CD4-positive, alpha-beta T cell (primary cell): Measurements from ENCODE around the gene ASXL1. TPM values are rescaled to one million over a fixed set of nuclear protein-coding genes. Genes with fewer than 3 reads are reported as not detected.

Experiments
- ATAC-seq: fragments of 200-7000 bp; cut with Tn5 transposase; one replicate; pipeline ENCODE4 v1.10.0; 2022; ENCODE audit warnings: mild to moderate bottlenecking; ENCODE audit not compliant: poor library complexity
- CTCF ChIA-PET: fragments of 350-600 bp; sonication (Branson Sonifier 250); formaldehyde crosslinking; loops from one replicate; lab custom pipeline; 2021; ENCODE audit warnings: antibody characterized with exemption, inconsistent platforms; lab: Charles Lee
- POLR2A ChIA-PET: fragments of 350-600 bp; sonication (Branson Sonifier 250); formaldehyde crosslinking; loops from one replicate; lab custom pipeline; 2021; ENCODE audit warnings: antibody characterized with exemption, inconsistent platforms; lab: Charles Lee
- DNase-seq, 14 experiments: peaks; one replicate each; pipeline ENCODE4 v3.0.0-alpha.2; 2013 to 2020; ENCODE audit warnings: mixed read lengths in 2 of 14
- H3K27ac ChIP-seq, 2 donors: one replicate each; pipeline versions ENCODE4 v1.5.1 to v1.7.0; 2013; ENCODE audit warnings: low read length in 2 of 2, low read depth in 1 of 2, mild to moderate bottlenecking in 1 of 2
- H3K27me3 ChIP-seq, 2 experiments: 1 replicate in 1 of 2; 2 replicates in 1 of 2; pipeline versions ENCODE4 v1.6.1 to v1.7.0; 2013; ENCODE audit warnings: low read length in 2 of 2, control low read depth in 1 of 2, mild to moderate bottlenecking in 1 of 2, moderate library complexity in 1 of 2; ENCODE audit not compliant: insufficient read depth in 2 of 2, control insufficient read depth in 1 of 2
- H3K36me3 ChIP-seq: one replicate; pipeline ENCODE4 v1.6.1; 2013; ENCODE audit warnings: low read length, control low read depth; ENCODE audit not compliant: insufficient read depth
- H3K4me1 ChIP-seq: one replicate; pipeline ENCODE4 v1.6.1; 2013; ENCODE audit warnings: low read length, control low read depth; ENCODE audit not compliant: insufficient read depth
- H3K4me3 ChIP-seq: one replicate; pipeline ENCODE4 v1.5.1; 2013; ENCODE audit warnings: mild to moderate bottlenecking, low read length, moderate library complexity
- H3K9me3 ChIP-seq, 2 experiments: 1 replicate in 1 of 2; 2 replicates in 1 of 2; pipeline versions ENCODE4 v1.6.1 to v1.7.0; 2013; ENCODE audit warnings: low read length in 2 of 2, mild to moderate bottlenecking in 2 of 2, control low read depth in 1 of 2, moderate library complexity in 1 of 2; ENCODE audit not compliant: control insufficient read depth in 1 of 2, insufficient read depth in 1 of 2
- H3K27ac Mint-ChIP-seq: one replicate; pipeline ENCODE4 v1.8.0; 2020; ENCODE audit warnings: mixed read lengths
- H3K27me3 Mint-ChIP-seq: one replicate; pipeline ENCODE4 v1.8.0; 2021; ENCODE audit warnings: mixed read lengths
- H3K36me3 Mint-ChIP-seq: one replicate; pipeline ENCODE4 v1.8.0; 2021; ENCODE audit warnings: low read depth, mixed read lengths
- H3K4me1 Mint-ChIP-seq: one replicate; pipeline ENCODE4 v1.8.0; 2021; ENCODE audit warnings: low read depth, mixed read lengths
- H3K4me3 Mint-ChIP-seq: one replicate; pipeline ENCODE4 v1.8.0; 2020; ENCODE audit warnings: mild to moderate bottlenecking, mixed read lengths
- H3K9me3 Mint-ChIP-seq: one replicate; pipeline ENCODE4 v1.8.0; 2020; ENCODE audit warnings: mixed read lengths
- intact Hi-C, 2 experiments: fragments of 100-400 bp; cut with DNase I in 1 of 2; cut with micrococcal nuclease in 1 of 2; formaldehyde crosslinking; loops; one replicate each; pipeline versions ENCODE4 v1.15.1 to v1.9.0; 2023 to 2025; cut with DNase I, micrococcal nuclease
- total RNA-seq, 174 experiments: library from RNA in 2 of 174; stranded (reverse) in 2 of 174; gene quantifications; one replicate each; pipeline ENCODE4 v1.2.3 and lab custom pipeline; 2021 to 2026
- TF ChIP-seq, protein P1 (sequence below): fragments of 200-600 bp; IDR thresholded peaks from one replicate; pipeline ENCODE4 v1.8.0; 2022; ENCODE audit warnings: antibody characterized with exemption, mild to moderate bottlenecking

Gene ASXL1
- total RNA-seq, 2 experiments from 2014 or later: 213 to 222 TPM

DNA sequence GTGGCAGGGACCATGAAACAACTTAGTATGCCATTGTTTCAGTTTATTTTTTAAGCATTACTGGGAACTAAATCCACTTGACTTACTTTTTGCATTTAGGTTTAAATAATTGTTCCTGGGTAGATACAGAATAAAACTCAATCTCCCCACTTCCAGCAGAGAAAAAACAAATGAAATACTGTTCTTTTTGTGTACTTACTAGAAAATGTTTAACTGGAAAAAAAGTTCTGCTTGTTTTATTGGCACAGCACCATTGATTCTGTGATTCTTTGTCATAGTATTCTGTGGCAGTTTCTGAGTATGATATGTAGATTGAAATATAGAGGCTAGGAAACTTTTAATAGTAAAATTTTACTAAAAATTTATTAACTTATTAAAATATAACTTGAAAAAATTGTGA, 10.2 kb downstream of the ASXL1 start:
- Mint-ChIP-seq H3K36me3 (peaks cover 65% of the 10 kb centered on the region), H3K27ac (peak overlapping the region; percentile 32), H3K4me1 (peaks cover 55% of the 10 kb centered on the region), H3K9me3 (no peaks in the 10 kb centered on the region), H3K27me3 (no peaks in the 10 kb centered on the region), H3K4me3 (no peak overlapping the region)
- no peaks in the 10 kb centered on the region for H3K27me3 ChIP-seq
- no peaks in the 10 kb centered on the region for H3K9me3 ChIP-seq
- TF ChIP-seq, protein P1, sequence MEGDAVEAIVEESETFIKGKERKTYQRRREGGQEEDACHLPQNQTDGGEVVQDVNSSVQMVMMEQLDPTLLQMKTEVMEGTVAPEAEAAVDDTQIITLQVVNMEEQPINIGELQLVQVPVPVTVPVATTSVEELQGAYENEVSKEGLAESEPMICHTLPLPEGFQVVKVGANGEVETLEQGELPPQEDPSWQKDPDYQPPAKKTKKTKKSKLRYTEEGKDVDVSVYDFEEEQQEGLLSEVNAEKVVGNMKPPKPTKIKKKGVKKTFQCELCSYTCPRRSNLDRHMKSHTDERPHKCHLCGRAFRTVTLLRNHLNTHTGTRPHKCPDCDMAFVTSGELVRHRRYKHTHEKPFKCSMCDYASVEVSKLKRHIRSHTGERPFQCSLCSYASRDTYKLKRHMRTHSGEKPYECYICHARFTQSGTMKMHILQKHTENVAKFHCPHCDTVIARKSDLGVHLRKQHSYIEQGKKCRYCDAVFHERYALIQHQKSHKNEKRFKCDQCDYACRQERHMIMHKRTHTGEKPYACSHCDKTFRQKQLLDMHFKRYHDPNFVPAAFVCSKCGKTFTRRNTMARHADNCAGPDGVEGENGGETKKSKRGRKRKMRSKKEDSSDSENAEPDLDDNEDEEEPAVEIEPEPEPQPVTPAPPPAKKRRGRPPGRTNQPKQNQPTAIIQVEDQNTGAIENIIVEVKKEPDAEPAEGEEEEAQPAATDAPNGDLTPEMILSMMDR: no peak
- POLR2A ChIA-PET: interaction anchor here (1.0 to 1.2 kb wide), 2 partner anchors 9 to 10 kb away, joined by 3 to 6 read pairs; partner anchors contain the start of gene ASXL1
- ATAC-seq (no peak), DNase-seq (no peak)
- no peak overlapping the region for H3K4me3 ChIP-seq
- CTCF ChIA-PET: no interaction called here
- no peak overlapping the region for H3K27ac ChIP-seq
- peaks cover 27% of the 10 kb centered on the region for H3K4me1 ChIP-seq
- H3K36me3 ChIP-seq: peaks cover 49% of the 10 kb centered on the region
- intact Hi-C loops: no loop called here

DNA sequence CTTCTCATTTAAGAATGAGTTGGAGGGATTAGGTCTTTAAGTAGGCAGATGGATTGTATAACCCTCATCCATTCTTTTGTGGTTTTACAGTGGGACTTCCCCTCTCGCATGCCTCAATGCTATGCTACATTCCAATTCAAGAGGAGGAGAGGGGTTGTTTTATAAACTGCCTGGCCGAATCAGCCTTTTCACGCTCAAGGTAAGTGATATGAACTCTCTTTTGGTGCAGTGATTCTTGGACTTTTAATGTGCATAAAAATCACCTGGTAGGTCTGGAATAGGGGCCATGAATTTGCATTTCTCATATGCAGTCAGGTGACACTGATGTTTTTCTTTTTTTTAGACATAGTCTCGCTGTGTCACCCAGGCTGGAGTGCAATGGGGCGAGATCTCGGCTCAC, 10.8 kb downstream of the ASXL1 start:
- Histone ChIP-seq H3K4me1 (peaks cover 21% of the 10 kb centered on the region), H3K36me3 (peaks cover 53% of the 10 kb centered on the region), H3K27me3 (no peaks in the 10 kb centered on the region), H3K9me3 (no peaks in the 10 kb centered on the region), H3K4me3 (no peak overlapping the region), H3K27ac (no peak overlapping the region)
- H3K27ac Mint-ChIP-seq: no peak overlapping the region
- intact Hi-C loops: no loop called here
- ATAC-seq (peak; percentile 56), DNase-seq (peak in 1 of 14 experiments; percentile 22)
- no peaks in the 10 kb centered on the region for H3K27me3 Mint-ChIP-seq
- ChIA-PET POLR2A (interaction anchor here (1.2 kb wide), 1 partner anchor 11 kb away, joined by 3 read pairs; the partner anchor contains the start of gene ASXL1), CTCF (no interaction called here)
- H3K36me3 Mint-ChIP-seq: peaks cover 69% of the 10 kb centered on the region
- TF ChIP-seq, protein P1: no peak
- no peaks in the 10 kb centered on the region for H3K9me3 Mint-ChIP-seq
- no peak overlapping the region for H3K4me3 Mint-ChIP-seq
- peaks cover 49% of the 10 kb centered on the region for H3K4me1 Mint-ChIP-seq

DNA sequence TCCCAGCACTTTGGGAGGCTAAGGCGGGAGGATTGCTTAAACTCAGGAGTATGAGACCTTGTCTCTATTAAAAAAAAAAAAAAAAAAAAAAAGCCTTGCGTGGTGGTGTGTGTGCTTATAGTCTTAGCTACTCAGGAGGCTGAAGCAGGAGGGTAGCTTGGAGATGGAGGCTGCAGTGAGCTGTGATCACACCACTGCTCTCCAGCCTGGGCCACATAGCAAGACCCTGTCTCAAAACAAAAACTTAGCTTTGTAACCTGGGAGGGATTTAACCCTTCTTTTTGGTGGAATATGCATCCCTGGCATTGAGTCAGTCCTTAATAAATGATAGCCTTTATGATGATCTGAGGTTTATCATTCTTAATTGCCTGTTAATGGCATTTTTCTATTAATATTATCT, 12.8 kb downstream of the ASXL1 start:
- no peak for DNase-seq
- Mint-ChIP-seq H3K27me3 (no peaks in the 10 kb centered on the region), H3K4me1 (peaks cover 33% of the 10 kb centered on the region), H3K27ac (no peak overlapping the region), H3K4me3 (no peak overlapping the region), H3K36me3 (peaks cover 88% of the 10 kb centered on the region), H3K9me3 (no peaks in the 10 kb centered on the region)
- TF ChIP-seq, protein P1: no peak
- ATAC-seq: no peak
- H3K27ac ChIP-seq: no peak overlapping the region
- H3K9me3 ChIP-seq: no peaks in the 10 kb centered on the region
- ChIA-PET CTCF (interaction anchor here (0.8 to 1.5 kb wide), 3 partner anchors 7 to 451 kb away, joined by 3 read pairs; no protein-coding TSS in a partner anchor), POLR2A (interaction anchor here (0.6 to 1.8 kb wide), 3 partner anchors 11 to 37 kb away, joined by 3 to 10 read pairs (median 5); no protein-coding TSS in a partner anchor)
- peaks cover 69% of the 10 kb centered on the region for H3K36me3 ChIP-seq
- no peak overlapping the region for H3K4me3 ChIP-seq
- H3K27me3 ChIP-seq: no peaks in the 10 kb centered on the region
- intact Hi-C loops: no loop called here
- H3K4me1 ChIP-seq: peaks cover 8% of the 10 kb centered on the region
